H1 (cell line): ENCODE measurements around the gene MLPH. TPM values are rescaled to one million over a fixed set of nuclear protein-coding genes. Genes with fewer than 3 reads are reported as not detected.

Experiments
- CTCF ChIA-PET: fragments of 300-600 bp; sonication (Branson Sonifier 250); formaldehyde crosslinking; loops from one replicate; lab custom pipeline; 2021; ENCODE audit not compliant: partially characterized antibody; lab: Charles Lee
- POLR2A ChIA-PET: fragments of 300-600 bp; sonication (Branson Sonifier 250); formaldehyde crosslinking; loops from one replicate; lab custom pipeline; 2021; ENCODE audit warnings: inconsistent platforms; ENCODE audit not compliant: partially characterized antibody; lab: Charles Lee
- DNase-seq, 2 experiments: peaks; one replicate each; pipeline versions ENCODE4 v3.0.0 to v3.0.0-alpha.2; 2010 to 2022; ENCODE audit warnings: low spot score in 2 of 2, low read depth in 1 of 2, mixed read lengths in 1 of 2
- FAIRE-seq: peaks from 2 replicates; lab custom pipeline; 2011; peaks lifted over from hg19 to GRCh38; lab: Jason Lieb, UNC
- H2AFZ ChIP-seq: 2 replicates; pipeline ENCODE4 v1.8.1; 2012; ENCODE audit warnings: low read length, inconsistent platforms
- H2AK5ac ChIP-seq: 2 replicates; pipeline ENCODE4 v1.6.1; 2013; ENCODE audit warnings: low read depth, low read length
- H2BK120ac ChIP-seq: replicated peaks from 2 replicates; pipeline ENCODE3; 2013; ENCODE audit warnings: low read depth, low read length, inconsistent platforms
- H2BK12ac ChIP-seq: 2 replicates; pipeline ENCODE4 v1.6.1; 2013; ENCODE audit warnings: low read depth, low read length
- H2BK15ac ChIP-seq: 2 replicates; pipeline ENCODE4 v1.6.1; 2013; ENCODE audit warnings: low read length
- H2BK20ac ChIP-seq: 2 replicates; pipeline ENCODE4 v1.6.1; 2013; ENCODE audit warnings: low read length
- H2BK5ac ChIP-seq: 2 replicates; pipeline ENCODE4 v1.6.1; 2013; ENCODE audit warnings: low read depth, low read length
- H3K14ac ChIP-seq: 2 replicates; pipeline ENCODE4 v1.6.1; 2013; ENCODE audit warnings: inconsistent platforms; ENCODE audit not compliant: insufficient read length
- H3K18ac ChIP-seq: 2 replicates; pipeline ENCODE4 v1.6.1; 2013; ENCODE audit warnings: low read length; ENCODE audit errors: extremely low read depth
- H3K23ac ChIP-seq: 2 replicates; pipeline ENCODE4 v1.6.1; 2013; ENCODE audit warnings: inconsistent platforms; ENCODE audit not compliant: insufficient read length
- H3K23me2 ChIP-seq: 2 replicates; pipeline ENCODE4 v1.6.1; 2013; ENCODE audit warnings: low read depth, low read length
- H3K27ac ChIP-seq: 2 replicates; pipeline ENCODE4 v1.6.1; 2011; ENCODE audit warnings: low read depth, low read length, inconsistent platforms
- H3K27me3 ChIP-seq, 4 experiments: replicated peaks in 1 of 4; 1 replicate in 1 of 4; 2 replicates in 3 of 4; pipeline versions ENCODE4 v1.6.1 to v1.8.1; 2011 to 2013; ENCODE audit warnings: low read length in 3 of 4, mild to moderate bottlenecking in 3 of 4, inconsistent platforms in 2 of 4, mixed read lengths in 2 of 4, moderate library complexity in 1 of 4; ENCODE audit not compliant: control insufficient read depth in 3 of 4, insufficient read depth in 3 of 4; ENCODE audit errors: extremely low read depth in 1 of 4
- H3K36me3 ChIP-seq, 4 experiments: 2 replicates each; pipeline versions ENCODE4 v1.6.1 to v1.8.1; 2011 to 2013; ENCODE audit warnings: mild to moderate bottlenecking in 4 of 4, low read length in 3 of 4, moderate library complexity in 2 of 4, control low read depth in 1 of 4, inconsistent platforms in 1 of 4; ENCODE audit not compliant: insufficient read depth in 4 of 4, control insufficient read depth in 2 of 4
- H3K4ac ChIP-seq: replicated peaks from 2 replicates; pipeline ENCODE3; 2013; ENCODE audit warnings: low read length, low read depth, mixed read lengths, inconsistent platforms; ENCODE audit not compliant: insufficient read length
- H3K4me1 ChIP-seq, 4 experiments: replicated peaks in 1 of 4; 1 replicate in 1 of 4; 2 replicates in 3 of 4; pipeline versions ENCODE4 v1.6.1 to v1.8.1; 2011 to 2013; ENCODE audit warnings: low read length in 3 of 4, inconsistent platforms in 2 of 4, mixed read lengths in 1 of 4; ENCODE audit not compliant: insufficient read depth in 4 of 4, control insufficient read depth in 3 of 4
- H3K4me2 ChIP-seq, 2 experiments: 2 replicates each; pipeline versions ENCODE4 v1.6.1 to v1.8.1; 2011 to 2013; ENCODE audit warnings: low read depth in 2 of 2, low read length in 2 of 2, control low read depth in 1 of 2, inconsistent platforms in 1 of 2, mild to moderate bottlenecking in 1 of 2; ENCODE audit not compliant: insufficient read depth in 1 of 2
- H3K4me3 ChIP-seq, 4 experiments: fragments of 200-600, 300-600 bp in 1 of 4; sonication (generic), shearing (Covaris generic), sonication (Bioruptor Twin) in 1 of 4; 2 replicates each; pipeline versions ENCODE4 v1.5.1 to v1.8.1; 2011 to 2016; ENCODE audit warnings: low read length in 4 of 4, low read depth in 3 of 4, control low read depth in 2 of 4, inconsistent platforms in 2 of 4, mild to moderate bottlenecking in 2 of 4, mixed read lengths in 1 of 4, moderate library complexity in 1 of 4; ENCODE audit not compliant: insufficient read depth in 2 of 4; ENCODE audit errors: extremely low read depth in 1 of 4
- H3K56ac ChIP-seq: replicated peaks from 2 replicates; pipeline ENCODE3; 2013; ENCODE audit warnings: low read depth, mild to moderate bottlenecking, mixed read lengths, low read length, inconsistent platforms; ENCODE audit not compliant: insufficient read length
- H3K79me1 ChIP-seq: 2 replicates; pipeline ENCODE4 v1.6.1; 2013; ENCODE audit warnings: low read depth, low read length, control low read depth
- H3K79me2 ChIP-seq, 2 experiments: 2 replicates each; pipeline versions ENCODE4 v1.6.1 to v1.8.1; 2012 to 2013; ENCODE audit warnings: low read length in 2 of 2, mild to moderate bottlenecking in 2 of 2, inconsistent platforms in 1 of 2; ENCODE audit not compliant: insufficient read depth in 2 of 2, control insufficient read depth in 1 of 2
- H3K9ac ChIP-seq, 4 experiments: replicated peaks in 1 of 4; 1 replicate in 1 of 4; 2 replicates in 3 of 4; pipeline versions ENCODE4 v1.6.1 to v1.8.1; 2011 to 2013; ENCODE audit warnings: low read depth in 3 of 4, low read length in 3 of 4, control low read depth in 2 of 4, mild to moderate bottlenecking in 2 of 4, moderate library complexity in 2 of 4, inconsistent platforms in 1 of 4; ENCODE audit errors: extremely low read depth in 1 of 4
- H3K9me3 ChIP-seq, 2 experiments: 2 replicates each; pipeline versions ENCODE4 v1.6.1 to v1.8.1; 2012 to 2013; ENCODE audit warnings: mild to moderate bottlenecking in 2 of 2, moderate library complexity in 2 of 2, control low read depth in 1 of 2, inconsistent platforms in 1 of 2, low read depth in 1 of 2, low read length in 1 of 2, mixed read lengths in 1 of 2; ENCODE audit not compliant: insufficient read depth in 2 of 2
- H4K20me1 ChIP-seq, 2 experiments: replicated peaks in 1 of 2; 2 replicates each; pipeline versions ENCODE3 to v1.8.1; 2011 to 2013; ENCODE audit warnings: inconsistent platforms in 2 of 2, low read length in 2 of 2, mild to moderate bottlenecking in 1 of 2; ENCODE audit not compliant: insufficient read depth in 2 of 2, control insufficient read depth in 1 of 2
- H4K5ac ChIP-seq: 2 replicates; pipeline ENCODE4 v1.6.1; 2013; ENCODE audit warnings: low read length, low read depth, mixed read lengths, inconsistent platforms; ENCODE audit not compliant: insufficient read length
- H4K8ac ChIP-seq: 2 replicates; pipeline ENCODE4 v1.8.0; 2013; ENCODE audit warnings: mild to moderate bottlenecking, moderate library complexity, low read length, inconsistent platforms; ENCODE audit not compliant: insufficient read depth; ENCODE audit errors: extremely low read depth
- H4K91ac ChIP-seq: replicated peaks from 2 replicates; pipeline ENCODE3; 2013; ENCODE audit warnings: low read length, mixed read lengths, inconsistent platforms; ENCODE audit not compliant: insufficient read length
- JUND ChIP-seq: IDR thresholded peaks from 2 replicates; pipeline ENCODE4 v1.6.1; 2011; ENCODE audit warnings: mild to moderate bottlenecking, improper control_type of control experiment, low read length
- POLR2A ChIP-seq, 2 experiments: IDR thresholded peaks; 1 replicate in 1 of 2; 2 replicates in 1 of 2; pipeline ENCODE4 v1.6.1; 2011; ENCODE audit warnings: low read depth in 2 of 2, low read length in 2 of 2, mild to moderate bottlenecking in 2 of 2; ENCODE audit errors: control extremely low read depth in 1 of 2
- POLR2AphosphoS5 ChIP-seq: IDR thresholded peaks from 2 replicates; pipeline ENCODE4 v1.6.1; 2011; ENCODE audit warnings: low read depth, low read length
- RBBP5 ChIP-seq: IDR thresholded peaks from 2 replicates; pipeline ENCODE4 v1.7.1; 2012; ENCODE audit warnings: low read depth, mild to moderate bottlenecking, inconsistent platforms, low read length, moderate library complexity, borderline replicate concordance
- WGBS, 2 experiments: shearing (Covaris generic) in 1 of 2; methylation state at CpG; one replicate each; pipeline versions ENCODE4 v1.1.6 to v1.1.7; 2013 to 2015; ENCODE audit warnings: low lambda C conversion rate in 2 of 2, mixed read lengths in 2 of 2, inconsistent platforms in 1 of 2, low coverage in 1 of 2, missing lambda C conversion rate in 1 of 2; ENCODE audit not compliant: insufficient replicate concordance in 2 of 2, insufficient coverage in 1 of 2, insufficient read length in 1 of 2; ENCODE audit errors: extremely low coverage in 1 of 2, missing lambda C conversion rate in 1 of 2; 5-methylcytosine and 5-hydroxymethylcytosine counted together
- polyA plus RNA-seq, 7 experiments: library from polyadenylated mRNA; depleted of rRNA in 3 of 7; stranded (reverse) in 5 of 7; unstranded in 2 of 7; fragments of >200 nt in 5 of 7; fragments of 200-250 nt in 2 of 7; gene quantifications; 1 replicate in 5 of 7; 2 replicates in 1 of 7; 4 replicates in 1 of 7; pipeline versions ENCODE4 v1.2.1 to v1.2.3, GENCODE V29; 2011 to 2013; ENCODE audit warnings: missing spikeins in 2 of 7, mixed read lengths in 2 of 7
- total RNA-seq: library from RNA; stranded (reverse); fragmentation: NEBNext Ultra II Directional; extraction: Animal tissue kit (Norgen Biotek cat#: 25700); gene quantifications from 2 replicates; pipeline ENCODE4 v1.2.1, GENCODE V29; 2021

The MLPH gene
- total and polyA plus RNA-seq, 2 of the 8 experiments (the other 6 are each of a cell fraction or from before 2014, with no cell fraction given) = 12.7 to 17.0 TPM

DNA sequence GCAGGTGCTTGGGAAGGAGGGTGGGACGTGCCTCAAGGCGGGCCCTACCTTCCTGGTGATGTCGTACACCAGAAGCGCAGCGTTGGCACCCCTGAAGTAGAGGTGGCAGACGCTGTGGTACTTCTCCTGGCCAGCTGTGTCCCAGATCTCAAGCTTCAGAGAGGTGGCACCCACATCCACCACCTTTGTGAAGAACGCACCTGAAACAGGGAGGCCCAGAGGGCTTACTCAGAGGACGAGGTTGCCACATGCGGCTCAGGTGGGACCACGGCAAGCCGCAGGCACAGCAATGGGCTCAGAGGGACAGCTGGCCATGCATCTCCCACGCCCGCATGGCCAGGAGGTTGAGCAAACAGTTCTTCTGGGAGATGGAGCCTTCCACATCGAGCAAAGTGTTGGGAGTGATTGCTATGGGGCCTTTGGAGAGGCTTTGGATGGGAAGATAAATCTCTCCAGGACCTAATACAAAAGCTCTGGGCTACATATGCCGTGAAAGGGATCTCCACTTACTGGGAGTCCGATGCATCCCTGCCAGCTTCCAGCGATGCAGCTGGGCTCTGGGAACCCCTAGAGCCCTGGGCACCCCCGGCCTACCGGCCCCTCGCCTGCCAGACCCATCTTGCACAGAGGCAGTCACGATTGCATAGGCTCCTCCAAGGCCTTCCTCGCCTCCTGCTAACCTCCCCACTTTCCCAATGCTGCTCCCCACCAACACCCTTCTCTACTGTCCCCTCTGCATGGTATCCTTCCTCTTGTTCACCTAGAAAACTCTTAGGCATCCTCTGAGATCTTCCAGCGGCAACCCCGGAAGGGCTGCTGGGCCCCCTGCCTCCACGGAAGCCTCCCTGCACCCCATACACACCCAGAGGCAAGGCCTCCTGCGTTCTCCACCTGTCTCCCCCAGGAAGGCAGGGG is 91.2 kb downstream of the MLPH start:
- FAIRE-seq = no peak
- no peaks in the 10 kb centered on the region; the same call in 1 of the 2 replicates for H3K79me1 ChIP-seq
- H3K4ac ChIP-seq = no peak overlapping the region
- H2AK5ac ChIP-seq = no peak overlapping the region
- no peak overlapping the region for H3K4me2 ChIP-seq
- H3K18ac ChIP-seq = no peak overlapping the region
- no peak overlapping the region for H3K23ac ChIP-seq
- ChIA-PET CTCF (interaction anchor here (1.2 to 8.1 kb wide), 4 partner anchors 12 to 109 kb away, joined by 3 to 107 read pairs (median 4); partner anchors contain the start of gene RAB17), POLR2A (interaction anchor here (1.2 to 1.7 kb wide), 3 partner anchors 7 to 25 kb away, joined by 3 to 5 read pairs (median 4); no protein-coding TSS in a partner anchor)
- no peak overlapping the region for H4K8ac ChIP-seq
- no peaks in the 10 kb centered on the region for H3K79me2 ChIP-seq
- H3K27ac ChIP-seq = no peak overlapping the region
- TF ChIP-seq POLR2AphosphoS5 = peak; percentile 54; the same call in 1 of the 2 replicates
- no peak for TF ChIP-seq RBBP5
- peak in 1 of 2 experiments; percentile 6; a peak in 1 of 3 replicates for TF ChIP-seq POLR2A (IDR thresholded peaks at IDR 0.05; ENCODE audit: control extremely low read depth in 1 of 2, low read depth in 2 of 2, low read length in 2 of 2)
- TF ChIP-seq JUND = no peak
- H4K5ac ChIP-seq = no peak overlapping the region
- H2BK120ac ChIP-seq = no peak overlapping the region
- H3K36me3 ChIP-seq = peaks cover 0 to 5% (median 1%) of the 10 kb centered on the region in 4 experiments; a peak in 2 of 8 replicates
- H2BK12ac ChIP-seq = 0 out of 2 replicates have a peak overlapping the region, but pooled peaks have one; percentile 9
- H3K14ac ChIP-seq = no peak overlapping the region
- H3K4me3 ChIP-seq = no peak overlapping the region
- no peak overlapping the region for H4K91ac ChIP-seq
- no peak overlapping the region for H3K56ac ChIP-seq
- no peak overlapping the region for H2BK5ac ChIP-seq
- H3K4me1 ChIP-seq = peaks cover 0 to 10% (median 7%) of the 10 kb centered on the region in 4 experiments; a peak in 5 of 7 replicates
- no peaks in the 10 kb centered on the region; the same call in 1 of the 2 replicates for H3K23me2 ChIP-seq
- no peak overlapping the region for H2AFZ ChIP-seq
- DNase-seq = no peak
- no peak overlapping the region for H3K9ac ChIP-seq
- no peaks in the 10 kb centered on the region for H3K27me3 ChIP-seq
- no peaks in the 10 kb centered on the region for H3K9me3 ChIP-seq
- 92% methylated on average over 25 of the region's 26 CpGs; no CpG with 5 or more reads in 1 of the 2 experiments for WGBS, 2 experiments
- H2BK15ac ChIP-seq = no peak overlapping the region
- H4K20me1 ChIP-seq = peaks cover 3% of the 10 kb centered on the region in 2 experiments
- no peak overlapping the region for H2BK20ac ChIP-seq
